H1 (cell line): ENCODE results near the gene UHRF2. TPM values are rescaled to one million over a fixed set of nuclear protein-coding genes. Genes with fewer than 3 reads are reported as not detected.

ENCODE experiments used
- CTCF ChIA-PET: fragments of 300-600 bp; sonication (Branson Sonifier 250); formaldehyde crosslinking; loops from one replicate; lab custom pipeline; 2021; ENCODE audit not compliant: partially characterized antibody; lab: Charles Lee
- POLR2A ChIA-PET: fragments of 300-600 bp; sonication (Branson Sonifier 250); formaldehyde crosslinking; loops from one replicate; lab custom pipeline; 2021; ENCODE audit warnings: inconsistent platforms; ENCODE audit not compliant: partially characterized antibody; lab: Charles Lee
- DNase-seq, 2 experiments: peaks; one replicate each; pipeline versions ENCODE4 v3.0.0 to v3.0.0-alpha.2; 2010 to 2022; ENCODE audit warnings: low spot score in 2 of 2, low read depth in 1 of 2, mixed read lengths in 1 of 2
- FAIRE-seq: peaks from 2 replicates; lab custom pipeline; 2011; peaks lifted over from hg19 to GRCh38; lab: Jason Lieb, UNC
- H2AFZ ChIP-seq: 2 replicates; pipeline ENCODE4 v1.8.1; 2012; ENCODE audit warnings: low read length, inconsistent platforms
- H2AK5ac ChIP-seq: 2 replicates; pipeline ENCODE4 v1.6.1; 2013; ENCODE audit warnings: low read depth, low read length
- H2BK120ac ChIP-seq: replicated peaks from 2 replicates; pipeline ENCODE3; 2013; ENCODE audit warnings: low read depth, low read length, inconsistent platforms
- H2BK12ac ChIP-seq: 2 replicates; pipeline ENCODE4 v1.6.1; 2013; ENCODE audit warnings: low read depth, low read length
- H2BK15ac ChIP-seq: 2 replicates; pipeline ENCODE4 v1.6.1; 2013; ENCODE audit warnings: low read length
- H2BK20ac ChIP-seq: 2 replicates; pipeline ENCODE4 v1.6.1; 2013; ENCODE audit warnings: low read length
- H2BK5ac ChIP-seq: 2 replicates; pipeline ENCODE4 v1.6.1; 2013; ENCODE audit warnings: low read depth, low read length
- H3K14ac ChIP-seq: 2 replicates; pipeline ENCODE4 v1.6.1; 2013; ENCODE audit warnings: inconsistent platforms; ENCODE audit not compliant: insufficient read length
- H3K18ac ChIP-seq: 2 replicates; pipeline ENCODE4 v1.6.1; 2013; ENCODE audit warnings: low read length; ENCODE audit errors: extremely low read depth
- H3K23ac ChIP-seq: 2 replicates; pipeline ENCODE4 v1.6.1; 2013; ENCODE audit warnings: inconsistent platforms; ENCODE audit not compliant: insufficient read length
- H3K23me2 ChIP-seq: 2 replicates; pipeline ENCODE4 v1.6.1; 2013; ENCODE audit warnings: low read depth, low read length
- H3K27ac ChIP-seq: 2 replicates; pipeline ENCODE4 v1.6.1; 2011; ENCODE audit warnings: low read depth, low read length, inconsistent platforms
- H3K27me3 ChIP-seq, 4 experiments: replicated peaks in 1 of 4; 1 replicate in 1 of 4; 2 replicates in 3 of 4; pipeline versions ENCODE4 v1.6.1 to v1.8.1; 2011 to 2013; ENCODE audit warnings: low read length in 3 of 4, mild to moderate bottlenecking in 3 of 4, inconsistent platforms in 2 of 4, mixed read lengths in 2 of 4, moderate library complexity in 1 of 4; ENCODE audit not compliant: control insufficient read depth in 3 of 4, insufficient read depth in 3 of 4; ENCODE audit errors: extremely low read depth in 1 of 4
- H3K36me3 ChIP-seq, 4 experiments: 2 replicates each; pipeline versions ENCODE4 v1.6.1 to v1.8.1; 2011 to 2013; ENCODE audit warnings: mild to moderate bottlenecking in 4 of 4, low read length in 3 of 4, moderate library complexity in 2 of 4, control low read depth in 1 of 4, inconsistent platforms in 1 of 4; ENCODE audit not compliant: insufficient read depth in 4 of 4, control insufficient read depth in 2 of 4
- H3K4ac ChIP-seq: replicated peaks from 2 replicates; pipeline ENCODE3; 2013; ENCODE audit warnings: low read length, low read depth, mixed read lengths, inconsistent platforms; ENCODE audit not compliant: insufficient read length
- H3K4me1 ChIP-seq, 4 experiments: replicated peaks in 1 of 4; 1 replicate in 1 of 4; 2 replicates in 3 of 4; pipeline versions ENCODE4 v1.6.1 to v1.8.1; 2011 to 2013; ENCODE audit warnings: low read length in 3 of 4, inconsistent platforms in 2 of 4, mixed read lengths in 1 of 4; ENCODE audit not compliant: insufficient read depth in 4 of 4, control insufficient read depth in 3 of 4
- H3K4me2 ChIP-seq, 2 experiments: 2 replicates each; pipeline versions ENCODE4 v1.6.1 to v1.8.1; 2011 to 2013; ENCODE audit warnings: low read depth in 2 of 2, low read length in 2 of 2, control low read depth in 1 of 2, inconsistent platforms in 1 of 2, mild to moderate bottlenecking in 1 of 2; ENCODE audit not compliant: insufficient read depth in 1 of 2
- H3K4me3 ChIP-seq, 4 experiments: fragments of 200-600, 300-600 bp in 1 of 4; sonication (generic), shearing (Covaris generic), sonication (Bioruptor Twin) in 1 of 4; 2 replicates each; pipeline versions ENCODE4 v1.5.1 to v1.8.1; 2011 to 2016; ENCODE audit warnings: low read length in 4 of 4, low read depth in 3 of 4, control low read depth in 2 of 4, inconsistent platforms in 2 of 4, mild to moderate bottlenecking in 2 of 4, mixed read lengths in 1 of 4, moderate library complexity in 1 of 4; ENCODE audit not compliant: insufficient read depth in 2 of 4; ENCODE audit errors: extremely low read depth in 1 of 4
- H3K56ac ChIP-seq: replicated peaks from 2 replicates; pipeline ENCODE3; 2013; ENCODE audit warnings: low read depth, mild to moderate bottlenecking, mixed read lengths, low read length, inconsistent platforms; ENCODE audit not compliant: insufficient read length
- H3K79me1 ChIP-seq: 2 replicates; pipeline ENCODE4 v1.6.1; 2013; ENCODE audit warnings: low read depth, low read length, control low read depth
- H3K79me2 ChIP-seq, 2 experiments: 2 replicates each; pipeline versions ENCODE4 v1.6.1 to v1.8.1; 2012 to 2013; ENCODE audit warnings: low read length in 2 of 2, mild to moderate bottlenecking in 2 of 2, inconsistent platforms in 1 of 2; ENCODE audit not compliant: insufficient read depth in 2 of 2, control insufficient read depth in 1 of 2
- H3K9ac ChIP-seq, 4 experiments: replicated peaks in 1 of 4; 1 replicate in 1 of 4; 2 replicates in 3 of 4; pipeline versions ENCODE4 v1.6.1 to v1.8.1; 2011 to 2013; ENCODE audit warnings: low read depth in 3 of 4, low read length in 3 of 4, control low read depth in 2 of 4, mild to moderate bottlenecking in 2 of 4, moderate library complexity in 2 of 4, inconsistent platforms in 1 of 4; ENCODE audit errors: extremely low read depth in 1 of 4
- H3K9me3 ChIP-seq, 2 experiments: 2 replicates each; pipeline versions ENCODE4 v1.6.1 to v1.8.1; 2012 to 2013; ENCODE audit warnings: mild to moderate bottlenecking in 2 of 2, moderate library complexity in 2 of 2, control low read depth in 1 of 2, inconsistent platforms in 1 of 2, low read depth in 1 of 2, low read length in 1 of 2, mixed read lengths in 1 of 2; ENCODE audit not compliant: insufficient read depth in 2 of 2
- H4K20me1 ChIP-seq, 2 experiments: replicated peaks in 1 of 2; 2 replicates each; pipeline versions ENCODE3 to v1.8.1; 2011 to 2013; ENCODE audit warnings: inconsistent platforms in 2 of 2, low read length in 2 of 2, mild to moderate bottlenecking in 1 of 2; ENCODE audit not compliant: insufficient read depth in 2 of 2, control insufficient read depth in 1 of 2
- H4K5ac ChIP-seq: 2 replicates; pipeline ENCODE4 v1.6.1; 2013; ENCODE audit warnings: low read length, low read depth, mixed read lengths, inconsistent platforms; ENCODE audit not compliant: insufficient read length
- H4K8ac ChIP-seq: 2 replicates; pipeline ENCODE4 v1.8.0; 2013; ENCODE audit warnings: mild to moderate bottlenecking, moderate library complexity, low read length, inconsistent platforms; ENCODE audit not compliant: insufficient read depth; ENCODE audit errors: extremely low read depth
- H4K91ac ChIP-seq: replicated peaks from 2 replicates; pipeline ENCODE3; 2013; ENCODE audit warnings: low read length, mixed read lengths, inconsistent platforms; ENCODE audit not compliant: insufficient read length
- ASH2L ChIP-seq: fragments of 200-600, 300-600 bp; sonication (generic); IDR thresholded peaks from one replicate; pipeline ENCODE4 v1.7.1; 2017; ENCODE audit warnings: low read length
- CEBPB ChIP-seq: IDR thresholded peaks from 2 replicates; pipeline ENCODE4 v1.6.1; 2012; ENCODE audit warnings: low read depth, low read length
- CREB1 ChIP-seq: IDR thresholded peaks from 2 replicates; pipeline ENCODE4 v1.6.1; 2012; ENCODE audit warnings: inconsistent platforms
- CTBP2 ChIP-seq: IDR thresholded peaks from 2 replicates; pipeline ENCODE4 v1.7.0; 2011; ENCODE audit warnings: borderline replicate concordance, mild to moderate bottlenecking, moderate library complexity, mixed read lengths, low read length; ENCODE audit not compliant: insufficient read depth, insufficient read length
- POLR2A ChIP-seq, 2 experiments: IDR thresholded peaks; 1 replicate in 1 of 2; 2 replicates in 1 of 2; pipeline ENCODE4 v1.6.1; 2011; ENCODE audit warnings: low read depth in 2 of 2, low read length in 2 of 2, mild to moderate bottlenecking in 2 of 2; ENCODE audit errors: control extremely low read depth in 1 of 2
- POLR2AphosphoS5 ChIP-seq: IDR thresholded peaks from 2 replicates; pipeline ENCODE4 v1.6.1; 2011; ENCODE audit warnings: low read depth, low read length
- RAD21 ChIP-seq, 2 experiments: IDR thresholded peaks in 1 of 2; conservative IDR thresholded peaks in 1 of 2; 2 replicates each; pipeline ENCODE4 v1.6.1; 2011; ENCODE audit warnings: low read depth in 2 of 2, low read length in 2 of 2, improper control_type of control experiment in 1 of 2, inconsistent platforms in 1 of 2, mild to moderate bottlenecking in 1 of 2, moderate library complexity in 1 of 2
- RFX5 ChIP-seq: IDR thresholded peaks from 2 replicates; pipeline ENCODE4 v1.6.1; 2011; ENCODE audit warnings: low read depth, low read length, improper control_type of control experiment, borderline replicate concordance
- SIRT6 ChIP-seq: IDR thresholded peaks from one replicate; pipeline ENCODE4 v1.7.1; 2012; ENCODE audit warnings: low read length, inconsistent platforms
- TAF1 ChIP-seq: IDR thresholded peaks from 2 replicates; pipeline ENCODE4 v1.6.1; 2011; ENCODE audit warnings: mild to moderate bottlenecking, low read depth, low read length
- ZNF274 ChIP-seq: IDR thresholded peaks from 2 replicates; pipeline ENCODE4 v1.7.0; 2012; ENCODE audit warnings: low read length, borderline replicate concordance; ENCODE audit errors: extremely low read depth
- WGBS, 2 experiments: shearing (Covaris generic) in 1 of 2; methylation state at CpG; one replicate each; pipeline versions ENCODE4 v1.1.6 to v1.1.7; 2013 to 2015; ENCODE audit warnings: low lambda C conversion rate in 2 of 2, mixed read lengths in 2 of 2, inconsistent platforms in 1 of 2, low coverage in 1 of 2, missing lambda C conversion rate in 1 of 2; ENCODE audit not compliant: insufficient replicate concordance in 2 of 2, insufficient coverage in 1 of 2, insufficient read length in 1 of 2; ENCODE audit errors: extremely low coverage in 1 of 2, missing lambda C conversion rate in 1 of 2; 5-methylcytosine and 5-hydroxymethylcytosine counted together
- polyA plus RNA-seq, 7 experiments: library from polyadenylated mRNA; depleted of rRNA in 3 of 7; stranded (reverse) in 5 of 7; unstranded in 2 of 7; fragments of >200 nt in 5 of 7; fragments of 200-250 nt in 2 of 7; gene quantifications; 1 replicate in 5 of 7; 2 replicates in 1 of 7; 4 replicates in 1 of 7; pipeline versions ENCODE4 v1.2.1 to v1.2.3, GENCODE V29; 2011 to 2013; ENCODE audit warnings: missing spikeins in 2 of 7, mixed read lengths in 2 of 7
- total RNA-seq: library from RNA; stranded (reverse); fragmentation: NEBNext Ultra II Directional; extraction: Animal tissue kit (Norgen Biotek cat#: 25700); gene quantifications from 2 replicates; pipeline ENCODE4 v1.2.1, GENCODE V29; 2021
- TF ChIP-seq, protein P1 (sequence below): IDR thresholded peaks from 2 replicates; pipeline ENCODE4 v1.6.1; 2012; ENCODE audit warnings: inconsistent platforms
- TF ChIP-seq, protein P2 (sequence below): IDR thresholded peaks from 2 replicates; pipeline ENCODE4 v1.6.1; 2012; ENCODE audit warnings: inconsistent platforms

The UHRF2 gene
- total and polyA plus RNA-seq, 2 of the 8 experiments (the other 6 are each of a cell fraction or from before 2014, with no cell fraction given), result 31.8 to 48.0 TPM

GRCh38 chr9:6426117-6426516 is 13.1 kb downstream of the UHRF2 start:
- FAIRE-seq, result no peak
- H4K8ac ChIP-seq, result no peak overlapping the region

More at GRCh38 chr9:6426117-6426516, 13.1 kb downstream of the UHRF2 start:
- Histone ChIP-seq H4K91ac (no peak overlapping the region), H3K27ac (no peak overlapping the region), H3K56ac (no peak overlapping the region), H3K18ac (no peak overlapping the region), H3K14ac (no peak overlapping the region), H3K23me2 (no peaks in the 10 kb centered on the region), H3K79me2 (peaks cover 0 to 96% of the 10 kb centered on the region in 2 experiments; a peak in 3 of 4 replicates), H2BK20ac (no peak overlapping the region), H4K5ac (no peak overlapping the region), H3K36me3 (peaks cover 0 to 19% (median 1%) of the 10 kb centered on the region in 4 experiments; a peak in 3 of 8 replicates), H3K4me2 (no peak overlapping the region), H2BK5ac (no peak overlapping the region), H3K23ac (no peak overlapping the region), H3K4me3 (no peak overlapping the region), H2BK120ac (no peak overlapping the region), H2BK15ac (no peak overlapping the region), H3K27me3 (no peaks in the 10 kb centered on the region), H3K4ac (no peak overlapping the region), H3K9ac (no peak overlapping the region), H4K20me1 (peaks cover 9 to 11% of the 10 kb centered on the region in 2 experiments), H3K79me1 (peaks cover 2% of the 10 kb centered on the region), H3K4me1 (no peaks in the 10 kb centered on the region), H2BK12ac (no peak overlapping the region), H2AFZ (no peak overlapping the region), H2AK5ac (no peak overlapping the region), H3K9me3 (no peaks in the 10 kb centered on the region)
- ChIA-PET CTCF (interaction anchor here (1.4 kb wide), 1 partner anchor 9 kb away, joined by 6 read pairs; no protein-coding TSS in a partner anchor), POLR2A (interaction anchor here (0.9 to 1.4 kb wide), 2 partner anchors 8 to 13 kb away, joined by 3 to 9 read pairs; partner anchors contain the start of gene UHRF2)
- no peak for DNase-seq
- WGBS, 2 experiments, result 88% methylated on average over 2 of the region's 2 CpGs; no CpG with 5 or more reads in 1 of the 2 experiments
- TF ChIP-seq, protein P1, sequence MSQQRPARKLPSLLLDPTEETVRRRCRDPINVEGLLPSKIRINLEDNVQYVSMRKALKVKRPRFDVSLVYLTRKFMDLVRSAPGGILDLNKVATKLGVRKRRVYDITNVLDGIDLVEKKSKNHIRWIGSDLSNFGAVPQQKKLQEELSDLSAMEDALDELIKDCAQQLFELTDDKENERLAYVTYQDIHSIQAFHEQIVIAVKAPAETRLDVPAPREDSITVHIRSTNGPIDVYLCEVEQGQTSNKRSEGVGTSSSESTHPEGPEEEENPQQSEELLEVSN, result no peak
- TF ChIP-seq CEBPB, result no peak
- TF ChIP-seq SIRT6, result no peak
- TF ChIP-seq ASH2L, result no peak
- no peak for TF ChIP-seq POLR2A (IDR thresholded peaks at IDR 0.05; ENCODE audit: control extremely low read depth in 1 of 2, low read depth in 2 of 2, low read length in 2 of 2)
- no peak for TF ChIP-seq CREB1
- TF ChIP-seq CTBP2, result no peak
- TF ChIP-seq RAD21 (IDR thresholded peaks at IDR 0.05 in 1 of 2, conservative IDR thresholded peaks at IDR 0.05 in 1 of 2; ENCODE audit: low read depth in 2 of 2, low read length in 2 of 2), result no peak
- no peak for TF ChIP-seq ZNF274
- TF ChIP-seq, protein P2, sequence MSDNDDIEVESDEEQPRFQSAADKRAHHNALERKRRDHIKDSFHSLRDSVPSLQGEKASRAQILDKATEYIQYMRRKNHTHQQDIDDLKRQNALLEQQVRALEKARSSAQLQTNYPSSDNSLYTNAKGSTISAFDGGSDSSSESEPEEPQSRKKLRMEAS, result no peak
- TF ChIP-seq RFX5, result no peak
- TF ChIP-seq POLR2AphosphoS5, result no peak
- no peak for TF ChIP-seq TAF1
